ENCODE data around the gene BFSP1.
A peak's percentile ranks its signal among the peaks of the same experiment; 100 is the strongest.

Gene BFSP1

DNA sequence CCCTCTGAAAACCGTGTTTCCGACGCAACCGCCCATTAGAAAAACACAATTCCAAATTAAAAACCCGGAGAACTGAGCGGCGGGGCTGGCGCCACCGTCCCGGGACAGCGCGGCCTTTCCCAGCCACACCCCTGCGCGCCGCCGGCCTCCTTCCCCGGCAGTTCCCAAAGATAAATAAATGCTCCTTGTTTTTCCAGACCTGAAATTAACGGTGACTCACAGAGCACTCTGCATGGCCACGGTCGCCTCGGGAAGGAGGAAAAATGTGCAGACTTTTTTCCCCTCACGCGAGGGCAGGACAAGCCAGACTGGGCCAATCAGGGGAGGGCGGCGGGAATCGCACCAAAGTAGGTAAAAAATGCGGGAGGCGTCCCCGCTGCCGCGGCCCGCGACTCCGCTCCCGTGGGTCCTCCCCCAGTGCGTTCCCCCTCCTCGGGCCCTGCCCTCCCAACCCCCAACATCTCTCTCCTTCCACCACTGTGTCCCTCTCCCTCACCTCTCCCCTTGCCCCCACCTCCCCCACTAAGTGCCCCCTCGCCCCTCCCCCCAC lies 37.9 kb upstream of the BFSP1 start:
- peak overlapping the region; percentile 35 to 53 for H3K9ac ChIP-seq (ENCODE audit: low read depth in 1 of 2, low read length in 2 of 2)
- peak overlapping the region; percentile 96 for H3K27ac ChIP-seq (ENCODE audit: low read depth, low read length)
- H3K4me3 ChIP-seq (ENCODE audit: low read depth in 1 of 2, low read length in 2 of 2) = peak overlapping the region; percentile 47 to 91
- H3K9me3 ChIP-seq (ENCODE audit: control insufficient read depth in 1 of 2, low read length in 2 of 2) = no peaks in the 10 kb centered on the region
- H3K27me3 ChIP-seq (ENCODE audit: control insufficient read depth in 1 of 2, insufficient read depth in 2 of 2, low read length in 2 of 2) = no peaks in the 10 kb centered on the region
- H3K4me1 ChIP-seq (ENCODE audit: control insufficient read depth in 1 of 2, insufficient read depth in 2 of 2, low read length in 2 of 2) = peaks cover 12 to 22% of the 10 kb centered on the region in 2 donors
- H3K36me3 ChIP-seq (ENCODE audit: control insufficient read depth in 1 of 2, insufficient read depth in 2 of 2, low read length in 2 of 2) = no peaks in the 10 kb centered on the region

- H3K9me3 ChIP-seq (ENCODE audit: control insufficient read depth in 1 of 2, low read length in 2 of 2) = no peaks in the 10 kb centered on the region
- peaks cover 12 to 22% of the 10 kb centered on the region in 2 donors for H3K4me1 ChIP-seq (ENCODE audit: control insufficient read depth in 1 of 2, insufficient read depth in 2 of 2, low read length in 2 of 2)
- peak overlapping the region; percentile 50 for H3K27ac ChIP-seq (ENCODE audit: low read depth, low read length)
- no peaks in the 10 kb centered on the region for H3K36me3 ChIP-seq (ENCODE audit: control insufficient read depth in 1 of 2, insufficient read depth in 2 of 2, low read length in 2 of 2)
- H3K4me3 ChIP-seq (ENCODE audit: low read depth in 1 of 2, low read length in 2 of 2) = peak overlapping the region; percentile 47 to 91
- H3K27me3 ChIP-seq (ENCODE audit: control insufficient read depth in 1 of 2, insufficient read depth in 2 of 2, low read length in 2 of 2) = no peaks in the 10 kb centered on the region
- H3K9ac ChIP-seq (ENCODE audit: low read depth in 1 of 2, low read length in 2 of 2) = peak overlapping the region; percentile 35 to 53
Measured at GRCh38 chr20:17568045-17568788, 37.0 kb upstream of the BFSP1 start.

GRCh38 chr20:17566345-17566744 lies 35.2 kb upstream of the BFSP1 start:
- Histone ChIP-seq H3K27me3 (ENCODE audit: control insufficient read depth in 1 of 2, insufficient read depth in 2 of 2, low read length in 2 of 2) (no peaks in the 10 kb centered on the region), H3K9me3 (ENCODE audit: control insufficient read depth in 1 of 2, low read length in 2 of 2) (no peaks in the 10 kb centered on the region), H3K27ac (ENCODE audit: low read depth, low read length) (no peak overlapping the region), H3K9ac (ENCODE audit: low read depth in 1 of 2, low read length in 2 of 2) (no peak overlapping the region), H3K36me3 (ENCODE audit: control insufficient read depth in 1 of 2, insufficient read depth in 2 of 2, low read length in 2 of 2) (no peaks in the 10 kb centered on the region), H3K4me3 (ENCODE audit: low read depth in 1 of 2, low read length in 2 of 2) (no peak overlapping the region), H3K4me1 (ENCODE audit: control insufficient read depth in 1 of 2, insufficient read depth in 2 of 2, low read length in 2 of 2) (peaks cover 11 to 12% of the 10 kb centered on the region in 2 donors)

DNA sequence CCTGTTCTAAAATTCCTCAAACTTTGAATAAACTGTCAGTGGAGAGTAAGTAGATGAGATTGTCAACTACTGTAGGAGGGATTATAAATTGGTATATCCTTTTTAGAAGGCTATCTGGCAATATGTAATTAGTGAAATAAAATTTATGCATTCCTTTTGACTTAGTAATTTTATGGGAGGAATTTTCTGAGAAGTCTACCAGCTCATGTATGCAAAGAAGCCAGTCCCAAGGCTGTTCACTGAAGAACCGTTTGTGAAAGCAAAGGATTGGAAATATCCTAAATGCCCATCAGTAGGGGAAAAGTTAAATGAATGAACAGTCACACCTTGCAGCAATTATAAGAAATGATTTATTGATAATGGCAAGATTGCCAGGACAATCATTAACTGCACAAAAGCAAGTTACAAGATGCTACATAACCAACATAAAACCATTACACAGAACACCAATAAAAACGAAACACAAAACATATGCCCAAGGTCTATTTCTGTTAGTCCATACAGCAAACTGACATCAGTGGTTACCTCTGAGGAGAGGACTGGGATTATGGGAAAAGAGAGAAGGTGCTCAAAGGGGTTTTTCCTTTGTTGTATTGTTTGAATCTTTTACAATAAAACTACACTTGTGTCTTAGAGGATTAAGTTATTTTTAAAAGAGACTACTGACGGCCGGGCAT lies 34.1 kb upstream of the BFSP1 start:
- no peak overlapping the region for H3K9ac ChIP-seq (ENCODE audit: low read depth in 1 of 2, low read length in 2 of 2)
- H3K27me3 ChIP-seq (ENCODE audit: control insufficient read depth in 1 of 2, insufficient read depth in 2 of 2, low read length in 2 of 2) = no peaks in the 10 kb centered on the region
- H3K27ac ChIP-seq (ENCODE audit: low read depth, low read length) = no peak overlapping the region
- no peak overlapping the region for H3K4me3 ChIP-seq (ENCODE audit: low read depth in 1 of 2, low read length in 2 of 2)
- no peaks in the 10 kb centered on the region for H3K9me3 ChIP-seq (ENCODE audit: control insufficient read depth in 1 of 2, low read length in 2 of 2)
- H3K36me3 ChIP-seq (ENCODE audit: control insufficient read depth in 1 of 2, insufficient read depth in 2 of 2, low read length in 2 of 2) = no peaks in the 10 kb centered on the region
- H3K4me1 ChIP-seq (ENCODE audit: control insufficient read depth in 1 of 2, insufficient read depth in 2 of 2, low read length in 2 of 2) = peaks cover 5 to 6% of the 10 kb centered on the region in 2 donors

GRCh38 chr20:17562804-17563305 lies 31.7 kb upstream of the BFSP1 start:
- Histone ChIP-seq H3K4me1 (ENCODE audit: control insufficient read depth in 1 of 2, insufficient read depth in 2 of 2, low read length in 2 of 2) (peaks cover 4% of the 10 kb centered on the region in 2 donors), H3K27me3 (ENCODE audit: control insufficient read depth in 1 of 2, insufficient read depth in 2 of 2, low read length in 2 of 2) (no peaks in the 10 kb centered on the region), H3K27ac (ENCODE audit: low read depth, low read length) (no peak overlapping the region), H3K9me3 (ENCODE audit: control insufficient read depth in 1 of 2, low read length in 2 of 2) (no peaks in the 10 kb centered on the region), H3K9ac (ENCODE audit: low read depth in 1 of 2, low read length in 2 of 2) (no peak overlapping the region), H3K36me3 (ENCODE audit: control insufficient read depth in 1 of 2, insufficient read depth in 2 of 2, low read length in 2 of 2) (no peaks in the 10 kb centered on the region), H3K4me3 (ENCODE audit: low read depth in 1 of 2, low read length in 2 of 2) (no peak overlapping the region)

GRCh38 chr20:17560344-17561074 lies 29.3 kb upstream of the BFSP1 start:
- H3K4me3 ChIP-seq (ENCODE audit: low read depth in 1 of 2, low read length in 2 of 2) = no peak overlapping the region

DNA sequence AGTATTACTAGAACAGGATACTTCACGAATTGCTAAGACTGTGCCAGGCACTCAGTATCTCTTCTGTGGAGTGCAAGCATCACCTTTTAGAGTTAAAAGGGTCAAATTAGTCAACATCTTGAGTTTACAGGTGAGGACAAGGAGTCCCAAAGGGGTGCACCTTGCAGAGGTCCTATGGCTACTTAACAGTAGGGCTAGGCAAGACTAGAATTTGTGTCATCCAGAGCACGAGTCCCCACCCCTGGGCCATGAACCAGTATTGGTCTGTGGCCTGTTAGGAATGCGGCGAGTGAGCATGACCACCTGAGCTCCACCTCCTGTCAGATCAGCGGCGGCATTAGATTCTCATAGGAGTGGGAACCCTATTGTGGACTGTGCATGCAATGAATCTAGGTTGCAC lies 28.2 kb upstream of the BFSP1 start:
- H3K4me3 ChIP-seq (ENCODE audit: low read depth in 1 of 2, low read length in 2 of 2) = no peak overlapping the region
- H3K9ac ChIP-seq (ENCODE audit: low read depth in 1 of 2, low read length in 2 of 2) = no peak overlapping the region
- no peaks in the 10 kb centered on the region for H3K36me3 ChIP-seq (ENCODE audit: control insufficient read depth in 1 of 2, insufficient read depth in 2 of 2, low read length in 2 of 2)
- peaks cover 15% of the 10 kb centered on the region in 2 donors for H3K4me1 ChIP-seq (ENCODE audit: control insufficient read depth in 1 of 2, insufficient read depth in 2 of 2, low read length in 2 of 2)
- H3K9me3 ChIP-seq (ENCODE audit: control insufficient read depth in 1 of 2, low read length in 2 of 2) = no peaks in the 10 kb centered on the region
- peak overlapping the region; percentile 76 for H3K27ac ChIP-seq (ENCODE audit: low read depth, low read length)
- H3K27me3 ChIP-seq (ENCODE audit: control insufficient read depth in 1 of 2, insufficient read depth in 2 of 2, low read length in 2 of 2) = no peaks in the 10 kb centered on the region

More at GRCh38 chr20:17560344-17561074, 29.3 kb upstream of the BFSP1 start:
- peaks cover 15% of the 10 kb centered on the region in 2 donors for H3K4me1 ChIP-seq (ENCODE audit: control insufficient read depth in 1 of 2, insufficient read depth in 2 of 2, low read length in 2 of 2)
- no peak overlapping the region for H3K9ac ChIP-seq (ENCODE audit: low read depth in 1 of 2, low read length in 2 of 2)
- no peaks in the 10 kb centered on the region for H3K36me3 ChIP-seq (ENCODE audit: control insufficient read depth in 1 of 2, insufficient read depth in 2 of 2, low read length in 2 of 2)
- H3K9me3 ChIP-seq (ENCODE audit: control insufficient read depth in 1 of 2, low read length in 2 of 2) = no peaks in the 10 kb centered on the region
- no peaks in the 10 kb centered on the region for H3K27me3 ChIP-seq (ENCODE audit: control insufficient read depth in 1 of 2, insufficient read depth in 2 of 2, low read length in 2 of 2)
- no peak overlapping the region for H3K27ac ChIP-seq (ENCODE audit: low read depth, low read length)

- no peak overlapping the region for H3K4me3 ChIP-seq (ENCODE audit: low read depth in 1 of 2, low read length in 2 of 2)
- H3K27me3 ChIP-seq (ENCODE audit: control insufficient read depth in 1 of 2, insufficient read depth in 2 of 2, low read length in 2 of 2) = no peaks in the 10 kb centered on the region
- peaks cover 15% of the 10 kb centered on the region in 2 donors for H3K4me1 ChIP-seq (ENCODE audit: control insufficient read depth in 1 of 2, insufficient read depth in 2 of 2, low read length in 2 of 2)
- peak overlapping the region; percentile 76 for H3K27ac ChIP-seq (ENCODE audit: low read depth, low read length)
- H3K36me3 ChIP-seq (ENCODE audit: control insufficient read depth in 1 of 2, insufficient read depth in 2 of 2, low read length in 2 of 2) = no peaks in the 10 kb centered on the region
- no peaks in the 10 kb centered on the region for H3K9me3 ChIP-seq (ENCODE audit: control insufficient read depth in 1 of 2, low read length in 2 of 2)
- no peak overlapping the region for H3K9ac ChIP-seq (ENCODE audit: low read depth in 1 of 2, low read length in 2 of 2)
Measured at GRCh38 chr20:17558941-17559304, 27.7 kb upstream of the BFSP1 start.

DNA sequence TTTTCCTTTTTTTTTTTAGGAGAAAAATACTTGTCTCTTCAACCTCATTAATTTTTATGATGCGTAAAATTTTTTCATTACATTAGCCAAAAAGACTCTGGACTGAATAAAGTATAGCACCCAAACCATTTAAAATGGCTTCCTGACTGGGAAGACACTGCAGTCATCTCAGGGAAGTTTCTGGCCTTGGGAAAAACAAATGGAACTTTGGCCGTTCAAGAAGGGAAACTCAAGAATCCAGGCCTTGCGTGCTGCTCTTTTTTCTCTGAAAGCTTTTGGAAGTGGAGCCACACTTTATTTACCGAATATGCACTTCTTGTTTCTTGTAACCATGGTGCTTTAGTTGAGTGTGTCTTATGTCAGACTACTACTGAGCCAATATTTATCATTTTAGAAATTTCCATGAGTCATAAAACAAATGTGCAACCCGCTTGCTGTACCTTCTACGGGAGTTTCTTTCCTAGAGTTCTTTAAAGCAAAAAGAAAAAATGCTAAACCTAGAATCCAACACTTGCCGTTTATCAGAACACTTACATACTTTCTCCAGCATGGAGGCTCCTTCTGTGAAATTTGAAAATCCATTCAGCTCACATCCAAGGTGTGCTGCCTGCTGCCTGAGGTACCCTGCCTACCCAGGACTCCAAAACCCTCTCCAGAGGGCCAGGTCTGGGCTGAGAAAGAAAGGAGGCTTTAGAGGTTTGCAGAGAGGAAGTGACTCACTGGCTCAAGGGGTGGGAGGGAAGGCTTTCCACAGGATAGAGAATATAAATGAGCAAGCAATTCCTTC lies 27.2 kb upstream of the BFSP1 start:
- no peaks in the 10 kb centered on the region for H3K27me3 ChIP-seq (ENCODE audit: control insufficient read depth in 1 of 2, insufficient read depth in 2 of 2, low read length in 2 of 2)
- H3K36me3 ChIP-seq (ENCODE audit: control insufficient read depth in 1 of 2, insufficient read depth in 2 of 2, low read length in 2 of 2) = no peaks in the 10 kb centered on the region
- H3K9me3 ChIP-seq (ENCODE audit: control insufficient read depth in 1 of 2, low read length in 2 of 2) = no peaks in the 10 kb centered on the region
- peaks cover 15% of the 10 kb centered on the region in 2 donors for H3K4me1 ChIP-seq (ENCODE audit: control insufficient read depth in 1 of 2, insufficient read depth in 2 of 2, low read length in 2 of 2)
- no peak overlapping the region for H3K4me3 ChIP-seq (ENCODE audit: low read depth in 1 of 2, low read length in 2 of 2)
- no peak overlapping the region for H3K9ac ChIP-seq (ENCODE audit: low read depth in 1 of 2, low read length in 2 of 2)
- H3K27ac ChIP-seq (ENCODE audit: low read depth, low read length) = peak overlapping the region; percentile 76
